Measurements from ENCODE around the gene WNT2.

DNA sequence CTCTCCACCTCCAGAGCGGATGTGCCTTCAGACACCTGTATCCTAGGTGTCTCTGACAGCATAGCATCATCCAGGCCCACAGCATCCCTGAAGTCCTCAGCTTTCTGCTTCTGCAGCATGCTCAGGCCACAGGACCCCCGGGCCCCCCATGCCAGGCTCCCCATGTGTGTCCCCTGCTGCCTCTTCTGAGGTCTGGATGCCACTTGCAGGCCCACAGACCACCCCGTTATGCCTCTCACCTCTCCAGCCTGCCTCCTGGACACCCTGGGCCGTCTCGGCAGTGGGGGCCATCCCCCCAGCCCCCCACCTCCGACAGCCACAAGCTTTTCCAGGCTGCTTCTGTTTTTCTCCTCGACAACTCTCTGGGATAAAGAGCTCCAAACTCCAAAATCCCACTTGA, 84.4 kb downstream of the WNT2 start:
- TF ChIP-seq SUZ12 (IDR thresholded peaks at IDR 0.05; ENCODE audit: extremely low read depth, insufficient read depth, insufficient read length) = no peak
- TF ChIP-seq YY1 (IDR thresholded peaks at IDR 0.05; ENCODE audit: insufficient read depth, insufficient read length) = no peak
